HCT116 (cell line): Measurements from ENCODE around the gene IL18. TPM values are rescaled to one million over a fixed set of nuclear protein-coding genes. Genes with fewer than 3 reads are reported as not detected.

Experiments
- ATAC-seq: fragments of 200-7000 bp; cut with Tn5 transposase; 2 replicates; pipeline ENCODE4 v1.9.1; 2020; ENCODE audit warnings: mild to moderate bottlenecking, moderate library complexity
- BruUV-seq: library from RNA; stranded (reverse); fragments of 400-500 nt; replicated peaks from 2 replicates; lab custom pipeline; 2021; lab: Mats Ljungman, UMichigan
- CTCF ChIA-PET: fragments of 300-600 bp; sonication (Branson Sonifier 250); formaldehyde crosslinking; loops from one replicate; lab custom pipeline; 2021; ENCODE audit warnings: antibody characterized with exemption; lab: Charles Lee
- POLR2A ChIA-PET: fragments of 300-600, 350-600 bp; sonication (Branson Sonifier 250); formaldehyde crosslinking; loops from one replicate; lab custom pipeline; 2021; ENCODE audit warnings: antibody characterized with exemption; lab: Charles Lee
- RAD21 ChIA-PET, 2 experiments: fragments of 300-600 bp; sonication (Branson Sonifier 250); formaldehyde crosslinking; loops; one replicate each; lab custom pipeline; 2023; ENCODE audit warnings: low total read pairs in 2 of 2; ENCODE audit not compliant: uncharacterized antibody in 2 of 2, unreplicated experiment in 2 of 2, low non-redundant PET in 1 of 2; lab: Charles Lee
- DNase-seq: peaks from one replicate; pipeline ENCODE4 v3.0.0-alpha.2; 2010; ENCODE audit warnings: low read depth, low spot score
- H2AFZ ChIP-seq: fragments of 200-600 bp; shearing (Covaris generic), sonication (generic); 2 replicates; pipeline ENCODE4 v1.6.1; 2017; ENCODE audit warnings: low read depth, mixed run types, mixed read lengths, antibody characterized with exemption, low read length; ENCODE audit not compliant: poor library complexity, severe bottlenecking
- H3K27ac ChIP-seq: 2 replicates; pipeline ENCODE4 v1.5.1; 2012; ENCODE audit warnings: low read depth, low read length
- H3K27me3 ChIP-seq: fragments of 200-600 bp; sonication (generic); 2 replicates; pipeline ENCODE4 v1.6.1; 2016; ENCODE audit warnings: mixed run types, low read length, mixed read lengths; ENCODE audit not compliant: insufficient read depth
- H3K36me3 ChIP-seq, 2 experiments: fragments of 200-500 bp in 1 of 2; fragments of 200-600 bp in 1 of 2; sonication (Bioruptor generic) in 1 of 2; sonication (generic) in 1 of 2; 2 replicates each; pipeline versions ENCODE4 v1.5.1 to v1.6.1; 2014 to 2016; ENCODE audit warnings: low read length in 2 of 2, inconsistent platforms in 1 of 2, mixed read lengths in 1 of 2, mixed run types in 1 of 2; ENCODE audit not compliant: insufficient read depth in 2 of 2, control insufficient read depth in 1 of 2
- H3K4me1 ChIP-seq, 2 experiments: fragments of 200-600 bp in 1 of 2; sonication (generic) in 1 of 2; 2 replicates each; pipeline versions ENCODE4 v1.5.1 to v1.6.1; 2012 to 2017; ENCODE audit warnings: low read length in 2 of 2, inconsistent platforms in 1 of 2, mild to moderate bottlenecking in 1 of 2, mixed read lengths in 1 of 2, mixed run types in 1 of 2, moderate library complexity in 1 of 2; ENCODE audit not compliant: insufficient read depth in 2 of 2, control insufficient read depth in 1 of 2
- H3K4me2 ChIP-seq: fragments of 200-600 bp; sonication (generic); 2 replicates; pipeline ENCODE4 v1.6.1; 2017; ENCODE audit warnings: mixed run types, low read length, mixed read lengths
- H3K4me3 ChIP-seq, 2 experiments: fragments of 200-600 bp in 1 of 2; sonication (generic) in 1 of 2; replicated peaks in 1 of 2; 2 replicates each; pipeline ENCODE4 v1.5.1; 2011 to 2016; ENCODE audit warnings: low read length in 2 of 2, control low read depth in 1 of 2, low read depth in 1 of 2, mild to moderate bottlenecking in 1 of 2, mixed read lengths in 1 of 2, mixed run types in 1 of 2
- H3K79me2 ChIP-seq: fragments of 200-600 bp; sonication (generic); 2 replicates; pipeline ENCODE4 v1.6.1; 2017; ENCODE audit warnings: mild to moderate bottlenecking, mixed run types, low read length, moderate library complexity, mixed read lengths; ENCODE audit not compliant: insufficient read depth
- H3K9ac ChIP-seq: fragments of 200-600 bp; sonication (generic); 2 replicates; pipeline ENCODE4 v1.6.1; 2016; ENCODE audit warnings: low read length, mixed read lengths
- H3K9me2 ChIP-seq: fragments of 200-600 bp; sonication (generic), shearing (Covaris generic); 2 replicates; pipeline ENCODE4 v1.6.1; 2017; ENCODE audit warnings: mixed run types, mild to moderate bottlenecking, moderate library complexity; ENCODE audit not compliant: insufficient read depth
- H3K9me3 ChIP-seq, 2 experiments: fragments of 200-500 bp in 1 of 2; fragments of 200-600 bp in 1 of 2; sonication (Bioruptor generic) in 1 of 2; sonication (generic) in 1 of 2; 2 replicates each; pipeline ENCODE4 v1.6.1; 2014 to 2017; ENCODE audit warnings: low read length in 2 of 2, mixed read lengths in 2 of 2, inconsistent platforms in 1 of 2, low read depth in 1 of 2, mild to moderate bottlenecking in 1 of 2, mixed run types in 1 of 2, moderate library complexity in 1 of 2; ENCODE audit not compliant: control insufficient read depth in 1 of 2, insufficient read depth in 1 of 2
- H4K20me1 ChIP-seq: fragments of 200-600 bp; sonication (generic), shearing (Covaris generic); 2 replicates; pipeline ENCODE4 v1.6.1; 2017; ENCODE audit warnings: mixed run types, mild to moderate bottlenecking, moderate library complexity; ENCODE audit not compliant: insufficient read depth
- ATF3 ChIP-seq: IDR thresholded peaks from 2 replicates; pipeline ENCODE4 v1.6.1; 2012
- CBX3 ChIP-seq: IDR thresholded peaks from 2 replicates; pipeline ENCODE4 v1.6.1; 2012; ENCODE audit warnings: low read depth
- EGR1 ChIP-seq: IDR thresholded peaks from 2 replicates; pipeline ENCODE4 v1.6.1; 2012; ENCODE audit warnings: low read depth
- ELF1 ChIP-seq: IDR thresholded peaks from 2 replicates; pipeline ENCODE4 v1.6.1; 2012; ENCODE audit warnings: low read depth, borderline replicate concordance
- EZH2 ChIP-seq: fragments of 200-600 bp; sonication (generic); IDR thresholded peaks from 2 replicates; pipeline ENCODE4 v1.6.1; 2017; ENCODE audit warnings: antibody characterized with exemption, mixed run types
- FOSL1 ChIP-seq: IDR thresholded peaks from 2 replicates; pipeline ENCODE4 v1.6.1; 2012; ENCODE audit warnings: low read depth
- JUND ChIP-seq: IDR thresholded peaks from 2 replicates; pipeline ENCODE4 v1.6.1; 2012
- RAD21 ChIP-seq: IDR thresholded peaks from 2 replicates; pipeline ENCODE4 v1.6.1; 2012; ENCODE audit warnings: low read depth, mild to moderate bottlenecking
- SIN3A ChIP-seq: IDR thresholded peaks from 2 replicates; pipeline ENCODE4 v1.6.1; 2012; ENCODE audit warnings: low read depth
- SRF ChIP-seq: IDR thresholded peaks from 2 replicates; pipeline ENCODE4 v1.6.1; 2012; ENCODE audit warnings: low read depth
- TCF7L2 ChIP-seq: IDR thresholded peaks from 2 replicates; pipeline ENCODE4 v1.7.0; 2011; ENCODE audit warnings: borderline replicate concordance, inconsistent platforms; ENCODE audit not compliant: insufficient read depth, insufficient read length; ENCODE audit errors: extremely low read depth
- YY1 ChIP-seq: IDR thresholded peaks from 2 replicates; pipeline ENCODE4 v1.6.1; 2011; ENCODE audit warnings: low read length, low read depth, moderate library complexity, mild to moderate bottlenecking; ENCODE audit not compliant: insufficient replicate concordance; ENCODE audit errors: extremely low read depth
- ZFX ChIP-seq: fragments of 450-650 bp; IDR thresholded peaks from 2 replicates; pipeline ENCODE4 v1.6.1; 2017
- ZNF274 ChIP-seq: fragments of 200-500 bp; sonication (Bioruptor generic); IDR thresholded peaks from 2 replicates; pipeline ENCODE4 v1.6.1; 2014; ENCODE audit warnings: mild to moderate bottlenecking, low read depth, low read length, inconsistent platforms
- intact Hi-C: fragments of 100-400 bp; cut with micrococcal nuclease; formaldehyde crosslinking; loops from 2 replicates; pipeline ENCODE4 v1.10.0; 2022
- total RNA-seq: library from RNA; stranded (reverse); gene quantifications from one replicate; pipeline ENCODE4 v1.2.1, GENCODE V29; 2021; ENCODE audit not compliant: unreplicated experiment
- TF ChIP-seq, protein P1 (sequence below), 3 experiments: fragments of 200-600 bp in 1 of 3; sonication (generic) in 1 of 3; IDR thresholded peaks in 2 of 3; conservative IDR thresholded peaks in 1 of 3; 2 replicates each; pipeline ENCODE4 v1.5.1; 2012 to 2017; ENCODE audit warnings: low read depth in 2 of 3, low read length in 2 of 3, antibody characterized with exemption in 1 of 3, borderline replicate concordance in 1 of 3, control low read depth in 1 of 3, mild to moderate bottlenecking in 1 of 3, mixed read lengths in 1 of 3, mixed run types in 1 of 3, moderate library complexity in 1 of 3; ENCODE audit not compliant: insufficient read depth in 1 of 3
- TF ChIP-seq, protein P2 (sequence below): IDR thresholded peaks from 2 replicates; pipeline ENCODE4 v1.6.1; 2012; ENCODE audit warnings: low read depth

Gene IL18
- total RNA-seq, 1 experiment from 2014 or later: 112 TPM

- RAD21 ChIA-PET: no interaction called here
- no peak for ATAC-seq
- TF ChIP-seq TCF7L2: no peak
- TF ChIP-seq, protein P1, sequence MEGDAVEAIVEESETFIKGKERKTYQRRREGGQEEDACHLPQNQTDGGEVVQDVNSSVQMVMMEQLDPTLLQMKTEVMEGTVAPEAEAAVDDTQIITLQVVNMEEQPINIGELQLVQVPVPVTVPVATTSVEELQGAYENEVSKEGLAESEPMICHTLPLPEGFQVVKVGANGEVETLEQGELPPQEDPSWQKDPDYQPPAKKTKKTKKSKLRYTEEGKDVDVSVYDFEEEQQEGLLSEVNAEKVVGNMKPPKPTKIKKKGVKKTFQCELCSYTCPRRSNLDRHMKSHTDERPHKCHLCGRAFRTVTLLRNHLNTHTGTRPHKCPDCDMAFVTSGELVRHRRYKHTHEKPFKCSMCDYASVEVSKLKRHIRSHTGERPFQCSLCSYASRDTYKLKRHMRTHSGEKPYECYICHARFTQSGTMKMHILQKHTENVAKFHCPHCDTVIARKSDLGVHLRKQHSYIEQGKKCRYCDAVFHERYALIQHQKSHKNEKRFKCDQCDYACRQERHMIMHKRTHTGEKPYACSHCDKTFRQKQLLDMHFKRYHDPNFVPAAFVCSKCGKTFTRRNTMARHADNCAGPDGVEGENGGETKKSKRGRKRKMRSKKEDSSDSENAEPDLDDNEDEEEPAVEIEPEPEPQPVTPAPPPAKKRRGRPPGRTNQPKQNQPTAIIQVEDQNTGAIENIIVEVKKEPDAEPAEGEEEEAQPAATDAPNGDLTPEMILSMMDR (IDR thresholded peaks at IDR 0.05 in 2 of 3, conservative IDR thresholded peaks at IDR 0.05 in 1 of 3; ENCODE audit: borderline replicate concordance in 1 of 3, insufficient read depth in 1 of 3, low read depth in 2 of 3, low read length in 2 of 3): no peak
- no peak for TF ChIP-seq CBX3
- no peak for TF ChIP-seq SRF
- TF ChIP-seq ATF3: no peak
- TF ChIP-seq ZNF274: no peak
- TF ChIP-seq RAD21: no peak
- TF ChIP-seq EGR1: no peak
- TF ChIP-seq EZH2: no peak
- TF ChIP-seq ZFX: no peak
- no peak for TF ChIP-seq ELF1
- no peak for TF ChIP-seq FOSL1
- no peak for TF ChIP-seq YY1
- TF ChIP-seq JUND: no peak
- TF ChIP-seq, protein P2, sequence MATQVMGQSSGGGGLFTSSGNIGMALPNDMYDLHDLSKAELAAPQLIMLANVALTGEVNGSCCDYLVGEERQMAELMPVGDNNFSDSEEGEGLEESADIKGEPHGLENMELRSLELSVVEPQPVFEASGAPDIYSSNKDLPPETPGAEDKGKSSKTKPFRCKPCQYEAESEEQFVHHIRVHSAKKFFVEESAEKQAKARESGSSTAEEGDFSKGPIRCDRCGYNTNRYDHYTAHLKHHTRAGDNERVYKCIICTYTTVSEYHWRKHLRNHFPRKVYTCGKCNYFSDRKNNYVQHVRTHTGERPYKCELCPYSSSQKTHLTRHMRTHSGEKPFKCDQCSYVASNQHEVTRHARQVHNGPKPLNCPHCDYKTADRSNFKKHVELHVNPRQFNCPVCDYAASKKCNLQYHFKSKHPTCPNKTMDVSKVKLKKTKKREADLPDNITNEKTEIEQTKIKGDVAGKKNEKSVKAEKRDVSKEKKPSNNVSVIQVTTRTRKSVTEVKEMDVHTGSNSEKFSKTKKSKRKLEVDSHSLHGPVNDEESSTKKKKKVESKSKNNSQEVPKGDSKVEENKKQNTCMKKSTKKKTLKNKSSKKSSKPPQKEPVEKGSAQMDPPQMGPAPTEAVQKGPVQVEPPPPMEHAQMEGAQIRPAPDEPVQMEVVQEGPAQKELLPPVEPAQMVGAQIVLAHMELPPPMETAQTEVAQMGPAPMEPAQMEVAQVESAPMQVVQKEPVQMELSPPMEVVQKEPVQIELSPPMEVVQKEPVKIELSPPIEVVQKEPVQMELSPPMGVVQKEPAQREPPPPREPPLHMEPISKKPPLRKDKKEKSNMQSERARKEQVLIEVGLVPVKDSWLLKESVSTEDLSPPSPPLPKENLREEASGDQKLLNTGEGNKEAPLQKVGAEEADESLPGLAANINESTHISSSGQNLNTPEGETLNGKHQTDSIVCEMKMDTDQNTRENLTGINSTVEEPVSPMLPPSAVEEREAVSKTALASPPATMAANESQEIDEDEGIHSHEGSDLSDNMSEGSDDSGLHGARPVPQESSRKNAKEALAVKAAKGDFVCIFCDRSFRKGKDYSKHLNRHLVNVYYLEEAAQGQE: no peak
- TF ChIP-seq SIN3A: no peak
- POLR2A ChIA-PET: no interaction called here
- no TSS peak for BruUV-seq
- intact Hi-C loops: no loop called here
- Histone ChIP-seq H3K9ac (no peak overlapping the region), H2AFZ (no peak overlapping the region), H3K4me3 (no peak overlapping the region), H4K20me1 (no peaks in the 10 kb centered on the region), H3K27me3 (no peaks in the 10 kb centered on the region), H3K36me3 (no peaks in the 10 kb centered on the region), H3K9me2 (no peaks in the 10 kb centered on the region), H3K4me2 (no peak overlapping the region), H3K9me3 (no peaks in the 10 kb centered on the region), H3K4me1 (peaks cover 2 to 3% of the 10 kb centered on the region in 2 experiments; a peak in 2 of 4 replicates), H3K79me2 (no peaks in the 10 kb centered on the region), H3K27ac (no peak overlapping the region)
- DNase-seq: no peak
- CTCF ChIA-PET: no interaction called here
These were observed 48.8 kb upstream of the IL18 start for GRCh38 chr11:112212710-112213109.
